G401.6 (cell line): ENCODE results near the gene POLR1H.

Source experiments
- FAIRE-seq: peaks from 2 replicates; lab custom pipeline; 2012; peaks lifted over from hg19 to GRCh38; lab: Jason Lieb, UNC

The POLR1H gene

GRCh38 chr6:30062471-30063178 is 1.6 kb downstream of the POLR1H start:
- FAIRE-seq = no peak

- peak; percentile 15 for FAIRE-seq
Observed at GRCh38 chr6:30063315-30063714, 2.2 kb downstream of the POLR1H start.

- FAIRE-seq = no peak
Observed at GRCh38 chr6:30066082-30066481, 5.0 kb downstream of the POLR1H start.

DNA sequence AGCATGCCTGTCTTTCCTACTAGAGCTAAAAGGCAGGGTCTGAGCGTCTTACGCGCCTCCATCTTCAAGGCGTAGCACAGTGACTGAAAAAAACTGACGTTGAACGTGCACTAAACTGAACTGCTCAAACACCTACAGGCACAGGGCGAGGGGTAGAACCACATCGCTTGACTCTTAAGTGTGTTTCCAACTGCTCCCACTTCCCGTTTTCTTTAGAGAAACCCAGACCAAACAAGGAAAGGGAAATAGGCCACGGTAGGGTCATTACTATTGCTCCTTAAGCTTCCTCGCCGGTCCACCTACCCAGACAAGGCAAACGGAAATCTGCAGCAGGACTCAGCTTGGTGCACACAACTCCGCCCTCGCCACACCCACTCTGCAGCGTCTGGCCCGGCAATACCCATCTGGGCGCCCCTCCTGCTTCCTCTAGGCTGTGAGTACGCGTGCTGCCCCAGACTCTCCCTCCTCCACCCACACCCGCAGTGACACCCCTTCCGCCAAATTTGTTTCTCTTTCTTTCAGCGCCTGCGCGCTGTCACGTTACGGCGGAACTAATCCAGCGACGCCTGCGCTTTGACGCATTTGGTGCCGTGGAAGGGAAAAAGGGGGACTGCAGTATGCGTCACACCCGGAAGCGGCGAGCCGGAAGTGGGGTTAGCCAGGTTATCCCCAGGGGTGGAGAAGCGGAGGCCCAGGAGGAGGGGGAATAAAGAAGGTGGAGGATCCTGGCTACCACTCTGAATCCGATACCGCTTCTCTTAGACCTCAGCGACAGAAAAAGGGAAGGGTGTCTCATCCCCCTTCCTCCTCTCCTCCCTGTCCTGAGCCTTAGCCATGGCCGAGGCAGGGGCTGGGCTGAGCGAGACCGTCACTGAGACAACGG is 5.8 kb downstream of the POLR1H start, which contains the start of gene PPP1R11:
Gene PPP1R11, plus strand, starts transcription at position 622 of the 883 bp plus-strand sequence. Its CDS starts 213 bp downstream, at position 835.
- peak; percentile 99 for FAIRE-seq

DNA sequence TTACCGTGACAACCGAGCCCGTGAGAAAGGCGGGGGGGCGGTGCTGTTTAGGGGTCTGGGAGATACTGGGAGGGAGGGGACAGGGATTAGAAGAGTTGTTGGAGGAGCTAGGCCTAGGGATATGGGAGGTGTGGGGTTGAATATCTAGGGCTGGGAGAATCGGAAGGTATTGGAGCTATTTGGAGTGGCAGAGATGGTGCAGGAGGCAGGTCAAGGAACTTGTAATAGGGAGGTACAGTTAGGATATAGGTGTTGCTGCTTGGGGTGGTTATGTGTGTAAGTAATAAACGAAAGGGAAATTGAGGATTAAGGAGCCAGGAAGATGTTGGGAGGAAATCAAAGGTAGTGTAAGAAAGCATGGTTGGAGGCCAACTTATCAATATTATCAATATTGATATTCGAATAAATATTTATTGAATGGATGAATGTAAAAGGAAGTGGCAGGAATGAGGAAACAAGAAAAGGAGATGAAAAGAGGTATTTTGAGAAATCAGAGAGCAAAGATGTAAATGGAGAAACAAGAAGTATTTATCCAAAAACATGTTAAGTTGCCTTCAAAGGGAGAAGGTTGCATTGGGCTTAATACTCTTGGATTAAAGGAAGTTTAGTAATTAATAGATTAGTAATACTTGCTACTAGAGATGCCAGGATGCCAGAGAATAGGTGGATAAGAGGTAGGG is 6.5 kb downstream of the POLR1H start:
- no peak for FAIRE-seq

DNA sequence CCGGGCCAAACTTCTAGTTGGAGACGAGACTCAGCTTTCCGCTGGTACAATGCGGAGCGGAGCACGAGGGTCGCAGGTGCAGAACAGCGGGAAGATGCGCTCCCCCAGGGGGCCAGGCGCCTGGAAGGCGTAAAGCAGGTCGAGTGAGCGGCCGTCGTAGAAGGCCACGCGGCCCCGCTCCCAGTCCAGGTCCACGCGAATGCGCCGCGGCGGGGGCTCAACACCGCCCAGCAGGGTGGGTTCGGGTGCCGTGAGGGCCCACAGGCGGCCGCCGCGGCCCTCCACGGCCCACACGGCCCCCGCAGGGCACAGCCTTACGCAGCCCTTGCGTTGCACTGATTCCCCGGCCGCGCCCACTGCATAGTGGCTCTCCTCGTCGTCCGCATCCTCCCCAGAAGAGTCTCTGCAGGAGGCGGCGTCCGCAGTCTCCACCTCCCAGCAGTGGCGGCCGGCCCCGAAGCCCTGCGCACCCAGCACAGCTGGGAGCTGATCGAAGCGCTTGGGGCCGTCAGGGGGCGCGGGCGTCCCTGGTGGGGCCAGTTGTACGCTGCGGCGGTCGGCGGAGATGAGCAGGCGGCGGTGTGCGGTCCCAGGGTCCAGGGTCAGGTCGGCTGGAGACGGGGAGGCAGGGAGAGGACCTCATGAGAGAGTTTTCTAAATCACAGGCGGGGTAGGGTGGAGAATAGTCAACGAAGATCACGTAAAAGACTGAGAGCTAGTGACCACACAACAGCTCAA is 10.2 kb downstream of the POLR1H start:
- FAIRE-seq = no peak

DNA sequence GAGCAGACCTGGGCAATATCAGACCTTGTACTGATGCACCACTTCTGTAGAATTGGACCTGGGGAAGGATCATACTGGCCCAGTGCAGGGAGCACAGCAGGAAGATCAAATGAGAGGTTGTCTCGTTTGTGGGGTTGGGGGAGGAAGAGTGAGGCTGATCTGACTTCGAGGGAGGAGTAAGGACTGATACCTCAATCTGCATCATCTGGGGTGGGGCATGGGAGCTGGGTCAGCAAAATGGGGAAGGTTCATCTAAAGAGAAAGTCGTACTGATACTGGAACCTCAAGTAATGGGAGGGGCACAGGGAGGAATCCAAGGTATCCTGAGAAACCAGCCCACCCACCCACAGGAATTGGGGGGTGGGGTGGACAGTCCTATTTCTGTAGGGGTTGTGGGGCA is 10.8 kb downstream of the POLR1H start:
- FAIRE-seq = no peak

DNA sequence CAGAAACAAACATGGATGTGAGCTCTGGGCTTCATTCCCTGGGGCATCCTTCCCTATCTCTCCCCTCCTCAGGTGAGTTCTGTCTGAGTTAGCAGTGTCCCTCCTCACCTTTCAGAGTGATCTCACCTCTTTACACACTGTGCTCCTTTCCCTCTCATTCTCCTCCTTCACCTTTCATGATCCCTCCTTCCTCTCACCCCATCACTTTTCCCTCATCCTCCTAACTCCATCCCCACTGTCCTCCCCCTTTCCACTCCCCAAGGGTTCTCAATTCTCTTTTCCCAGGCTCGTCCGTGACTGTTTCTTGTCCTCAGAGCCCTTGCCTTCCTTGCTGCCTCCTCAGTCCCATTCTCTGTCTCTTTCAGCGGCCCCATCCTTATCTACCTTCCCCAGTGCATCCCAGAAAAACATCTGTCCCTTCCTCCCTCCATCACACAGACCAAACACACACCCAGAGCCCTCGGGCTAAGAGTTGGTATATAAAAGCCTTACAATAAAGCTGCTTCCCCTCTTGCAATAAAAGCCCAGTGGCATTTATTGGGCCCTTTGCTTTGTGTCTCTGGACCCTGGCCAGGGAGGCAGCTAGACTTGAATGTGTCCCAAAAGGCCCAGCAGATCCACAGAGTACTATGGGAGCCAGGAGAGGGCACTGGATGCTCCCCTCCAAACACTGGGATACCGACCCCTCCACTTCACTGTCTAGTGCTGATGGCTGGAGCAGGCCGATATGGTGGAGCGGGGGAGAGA is 12.6 kb downstream of the POLR1H start:
- no peak for FAIRE-seq

GRCh38 chr6:30074331-30075093 is 13.4 kb downstream of the POLR1H start:
- FAIRE-seq = no peak

DNA sequence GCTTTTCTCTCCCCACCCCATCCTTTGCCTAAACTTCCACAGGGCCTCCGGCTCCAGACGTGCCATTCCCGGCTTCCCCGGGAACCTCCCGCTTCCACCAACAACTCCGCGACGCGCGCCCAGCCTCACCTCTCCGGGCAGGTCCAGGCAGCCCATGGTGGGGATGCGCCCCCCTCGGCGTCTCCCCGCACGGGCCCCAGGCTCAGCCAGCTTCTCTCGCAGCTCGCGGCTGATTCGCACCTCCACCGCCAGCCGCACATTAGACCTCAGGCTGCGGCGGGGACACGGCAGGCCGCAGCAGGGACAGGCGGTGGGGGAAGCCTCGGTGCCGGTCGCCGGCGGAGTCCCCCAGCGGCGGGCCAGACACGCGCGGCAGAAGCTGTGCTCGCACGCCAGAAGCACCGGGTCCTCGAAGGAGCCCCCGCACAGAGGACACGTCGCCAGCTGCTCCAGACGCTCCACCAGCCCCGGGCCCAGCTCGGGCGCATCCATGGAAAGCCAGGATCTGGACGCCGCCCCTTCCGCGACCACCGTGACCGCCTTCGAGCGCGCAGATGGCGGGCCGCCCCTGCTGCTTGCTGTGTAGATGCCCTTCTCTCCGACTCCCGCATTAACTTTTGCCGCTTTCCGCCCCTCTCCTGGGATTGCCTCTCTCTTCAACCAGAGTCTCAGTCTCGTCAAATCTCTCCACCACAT is 14.2 kb downstream of the POLR1H start, which contains the start of gene RNF39:
Gene RNF39, minus strand, starts transcription at position 676 of the 696 bp plus-strand sequence. Its CDS starts 184 bp downstream, at position 492.
- no peak for FAIRE-seq

- FAIRE-seq = no peak
Observed at GRCh38 chr6:30075790-30076732, 15.0 kb downstream of the POLR1H start.

DNA sequence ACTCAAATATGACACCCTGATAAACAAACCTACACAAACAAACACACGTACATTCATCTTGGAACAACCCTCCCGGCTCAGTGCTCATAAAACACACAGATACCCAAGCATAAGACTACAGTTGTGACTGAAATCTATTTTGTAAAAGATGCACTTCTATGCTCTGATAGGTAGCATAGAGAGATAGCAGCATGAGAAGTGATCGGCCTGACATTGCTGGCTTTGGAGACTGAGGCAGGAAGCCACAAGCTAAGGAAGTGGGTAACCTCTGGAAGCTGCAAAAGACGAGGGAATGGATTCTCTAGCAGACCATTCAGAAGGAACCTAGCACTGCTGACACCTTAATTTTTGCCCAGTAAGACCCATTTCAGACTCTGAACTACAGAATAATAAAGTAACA is 16.2 kb downstream of the POLR1H start:
- FAIRE-seq = no peak

DNA sequence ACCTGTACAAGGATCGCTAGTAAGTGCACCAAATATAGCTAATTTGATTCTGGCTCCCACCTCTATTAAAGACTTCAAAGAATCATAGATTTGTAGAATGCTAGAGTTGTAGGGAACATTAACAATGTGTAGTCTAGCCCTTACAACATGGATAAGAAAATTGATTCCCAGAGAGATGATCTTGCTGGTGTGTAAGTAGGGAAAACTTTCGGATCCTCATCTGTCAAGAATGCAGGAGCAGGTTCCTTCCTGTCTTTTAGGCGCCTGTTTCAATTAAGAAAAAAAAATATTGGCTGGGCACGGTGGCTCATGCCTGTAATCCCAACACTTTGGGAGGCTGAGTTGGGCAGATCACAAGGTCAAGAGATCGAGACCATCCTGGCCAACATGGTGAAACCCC is 26.8 kb downstream of the POLR1H start:
- FAIRE-seq = no peak

DNA sequence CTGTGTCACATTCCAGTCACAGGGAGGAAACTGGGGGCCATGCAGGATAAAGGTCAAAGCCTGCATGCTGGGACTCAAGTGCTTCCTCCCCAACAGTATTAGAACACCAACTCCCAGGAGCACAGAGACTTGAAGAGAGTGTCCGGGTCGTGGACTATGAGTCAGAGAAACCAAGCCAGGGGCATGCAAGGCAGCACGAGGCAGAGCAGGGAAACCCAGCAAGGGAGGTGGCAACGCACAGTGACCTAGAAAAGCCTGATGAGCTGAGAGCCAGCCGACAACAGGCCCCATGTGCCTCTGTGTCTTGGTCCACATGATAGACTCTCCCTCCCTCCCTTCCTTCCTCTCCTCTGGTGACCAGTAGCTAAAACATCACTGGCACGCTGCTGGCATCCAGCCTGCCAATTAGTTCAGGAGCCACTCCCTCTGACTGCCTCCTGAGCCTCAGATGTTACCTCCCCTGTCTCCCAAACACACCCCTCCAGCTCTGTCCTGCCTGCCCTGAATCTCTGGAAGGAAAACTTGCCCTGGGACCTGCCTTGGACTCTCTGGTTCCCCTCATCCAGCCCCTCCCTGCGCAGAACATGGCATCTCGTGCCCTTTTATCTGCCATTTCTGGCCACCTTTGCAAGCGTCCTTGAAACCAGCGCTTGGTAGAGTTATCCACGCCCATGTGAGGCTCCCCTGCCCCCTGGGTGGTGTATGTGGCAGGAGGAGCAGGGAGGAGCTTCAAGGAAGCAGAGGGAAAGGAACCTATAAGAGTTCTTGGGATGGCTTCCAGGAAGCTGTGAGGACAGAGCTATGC is 30.7 kb downstream of the POLR1H start:
- FAIRE-seq = no peak

- FAIRE-seq = no peak
Observed at GRCh38 chr6:30092852-30093543, 31.9 kb downstream of the POLR1H start.

GRCh38 chr6:30093951-30094661 is 33.0 kb downstream of the POLR1H start:
- FAIRE-seq = no peak

- FAIRE-seq = no peak
Observed at GRCh38 chr6:30096829-30097228, 35.8 kb downstream of the POLR1H start.
